ENCODE results near the gene CHSY1.

The CHSY1 gene

DNA sequence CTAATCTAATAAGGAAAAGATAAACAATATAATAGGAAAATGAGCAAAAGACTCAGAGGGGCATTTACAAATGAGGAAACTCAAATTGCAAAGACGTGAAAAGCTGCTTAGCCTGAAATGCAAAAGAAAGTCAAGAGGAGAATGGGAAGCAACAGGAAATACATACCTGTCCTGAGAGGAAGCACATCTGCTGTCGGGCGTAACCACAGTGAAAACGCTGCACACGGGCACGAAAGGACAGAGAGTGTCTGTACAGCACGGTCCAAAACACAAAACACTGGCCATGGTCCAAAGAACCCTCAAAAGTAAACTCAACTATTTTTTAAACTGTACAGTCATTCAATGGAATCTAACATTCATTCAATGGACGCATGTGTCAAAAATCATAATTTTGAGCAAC is 100.6 kb downstream of the CHSY1 start:
- DNase-seq (ENCODE audit: low read depth), result no peak

DNA sequence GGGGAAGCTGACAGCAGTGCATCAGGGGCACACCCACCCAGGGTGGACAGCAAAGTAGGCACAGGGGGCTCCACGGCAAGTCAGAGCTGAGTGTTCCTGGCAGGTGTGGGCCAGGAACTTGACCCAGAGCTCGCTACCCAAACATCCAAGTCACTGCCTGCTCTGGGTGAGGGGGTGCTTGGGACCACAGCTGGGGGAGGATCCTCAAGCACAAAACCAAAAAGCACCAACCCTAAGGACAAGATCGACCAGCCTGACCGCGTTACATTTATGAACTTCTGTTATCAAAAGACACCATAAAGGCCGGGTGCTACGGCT is 101.2 kb downstream of the CHSY1 start:
- no peak for DNase-seq (ENCODE audit: low read depth)

GRCh38 chr15:101149864-101150722 is 101.8 kb downstream of the CHSY1 start:
- DNase-seq (ENCODE audit: low read depth), result no peak

DNA sequence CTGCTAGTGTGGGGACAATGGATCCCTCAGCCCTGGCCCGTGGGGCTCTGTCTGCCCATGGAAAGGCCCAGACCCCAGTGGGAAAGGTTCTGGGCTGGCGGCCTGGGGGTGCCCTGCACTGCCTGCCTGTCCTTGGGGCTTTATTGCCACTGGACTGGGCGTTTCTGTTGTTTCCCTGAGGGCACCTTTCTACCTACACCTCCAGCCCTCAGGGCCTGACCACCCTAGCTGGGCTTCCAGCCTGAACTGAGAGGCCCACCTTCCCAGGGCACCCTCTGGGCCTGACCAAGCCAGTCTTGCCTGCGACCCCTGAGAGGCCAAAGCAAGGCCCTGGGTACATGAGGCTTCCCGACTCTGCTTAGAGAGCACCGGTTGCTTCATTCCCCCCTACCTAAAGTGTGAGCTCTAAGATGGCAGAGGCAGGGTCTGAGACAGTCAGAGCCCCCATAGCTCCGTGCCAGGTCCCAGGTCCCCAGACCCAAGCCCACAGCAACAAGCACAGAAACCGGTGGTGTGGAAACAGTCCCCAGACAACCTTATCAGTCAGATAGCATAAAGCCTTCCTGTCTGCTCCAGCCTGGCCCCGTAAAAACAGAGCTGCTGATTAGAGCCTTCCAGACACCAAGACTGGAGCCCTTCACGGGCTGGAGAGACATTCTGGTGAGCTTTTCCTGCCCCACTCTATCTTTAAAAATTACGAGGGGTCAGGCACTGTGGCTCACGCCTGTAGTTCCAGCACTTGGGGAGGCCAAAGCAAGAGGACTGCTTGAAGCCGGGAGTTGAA is 102.8 kb downstream of the CHSY1 start:
- peak; percentile 63 for DNase-seq (ENCODE audit: low read depth)

- no peak for DNase-seq (ENCODE audit: low read depth)
These were observed 103.5 kb downstream of the CHSY1 start for GRCh38 chr15:101148166-101148880.

- no peak for DNase-seq (ENCODE audit: low read depth)
These were observed 104.7 kb downstream of the CHSY1 start for GRCh38 chr15:101147181-101147580.

GRCh38 chr15:101146118-101146702 is 105.6 kb downstream of the CHSY1 start:
- DNase-seq (ENCODE audit: low read depth), result no peak

- no peak for DNase-seq (ENCODE audit: low read depth)
These were observed 106.5 kb downstream of the CHSY1 start for GRCh38 chr15:101145362-101145761.

DNA sequence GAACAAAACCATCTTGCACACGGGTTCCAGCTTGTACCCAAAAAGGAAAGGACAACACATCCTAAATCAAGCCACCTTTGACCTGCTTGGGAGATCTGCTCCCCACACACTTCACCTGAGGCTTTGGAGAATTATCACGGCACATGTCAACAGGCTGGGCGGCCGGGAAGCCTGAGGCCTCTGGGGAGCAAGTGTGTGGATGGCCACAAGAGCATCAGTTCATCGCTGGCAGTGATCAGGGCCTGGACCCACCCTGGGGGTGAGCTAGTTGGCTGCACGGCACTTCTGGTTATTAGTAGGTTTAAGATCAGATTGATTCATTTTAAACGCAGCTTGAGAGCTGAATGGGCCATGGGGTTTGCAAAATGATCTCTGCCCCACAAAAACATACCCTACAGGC is 108.5 kb downstream of the CHSY1 start:
- no peak for DNase-seq (ENCODE audit: low read depth)

DNA sequence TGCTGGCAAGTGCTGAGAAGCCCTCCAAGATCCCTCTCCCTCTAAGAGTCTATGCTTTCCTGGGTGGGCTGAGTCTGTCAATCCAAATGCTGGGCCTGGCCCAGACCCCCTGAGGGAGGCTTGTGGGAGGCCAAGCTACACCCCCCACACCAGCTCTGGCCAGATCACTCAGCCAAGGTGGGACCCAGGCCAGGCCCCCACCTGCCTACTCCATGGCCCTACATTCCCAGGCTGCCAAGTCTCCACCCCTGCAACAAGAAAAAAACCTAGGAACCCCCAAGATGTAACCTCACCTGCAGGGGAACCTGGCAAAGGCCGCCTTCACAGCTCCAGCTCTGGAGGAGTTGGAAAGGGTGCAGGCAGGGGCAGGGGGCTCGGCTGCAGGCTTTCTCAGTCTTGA is 109.1 kb downstream of the CHSY1 start:
- DNase-seq (ENCODE audit: low read depth), result no peak

- no peak for DNase-seq (ENCODE audit: low read depth)
These were observed 109.8 kb downstream of the CHSY1 start for GRCh38 chr15:101141926-101142527.

DNA sequence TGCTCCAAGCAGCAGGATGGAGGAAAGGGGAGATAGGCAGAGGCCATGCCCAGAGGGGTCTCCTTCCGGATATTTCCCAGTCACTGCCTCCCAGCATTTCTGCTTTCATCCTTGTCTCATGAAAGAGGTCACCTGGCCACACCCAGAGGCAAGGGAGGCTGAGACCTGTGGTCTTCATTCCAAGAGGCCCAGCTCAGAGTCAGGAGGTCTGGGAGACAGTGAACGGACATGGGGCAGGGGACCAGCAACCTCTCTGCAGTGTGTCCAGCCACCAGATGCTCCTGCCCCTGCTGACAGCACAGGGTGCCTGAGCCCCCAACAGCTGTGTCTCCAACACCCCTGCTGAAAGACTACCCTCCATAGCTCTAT is 111.2 kb downstream of the CHSY1 start:
- DNase-seq (ENCODE audit: low read depth), result no peak

DNA sequence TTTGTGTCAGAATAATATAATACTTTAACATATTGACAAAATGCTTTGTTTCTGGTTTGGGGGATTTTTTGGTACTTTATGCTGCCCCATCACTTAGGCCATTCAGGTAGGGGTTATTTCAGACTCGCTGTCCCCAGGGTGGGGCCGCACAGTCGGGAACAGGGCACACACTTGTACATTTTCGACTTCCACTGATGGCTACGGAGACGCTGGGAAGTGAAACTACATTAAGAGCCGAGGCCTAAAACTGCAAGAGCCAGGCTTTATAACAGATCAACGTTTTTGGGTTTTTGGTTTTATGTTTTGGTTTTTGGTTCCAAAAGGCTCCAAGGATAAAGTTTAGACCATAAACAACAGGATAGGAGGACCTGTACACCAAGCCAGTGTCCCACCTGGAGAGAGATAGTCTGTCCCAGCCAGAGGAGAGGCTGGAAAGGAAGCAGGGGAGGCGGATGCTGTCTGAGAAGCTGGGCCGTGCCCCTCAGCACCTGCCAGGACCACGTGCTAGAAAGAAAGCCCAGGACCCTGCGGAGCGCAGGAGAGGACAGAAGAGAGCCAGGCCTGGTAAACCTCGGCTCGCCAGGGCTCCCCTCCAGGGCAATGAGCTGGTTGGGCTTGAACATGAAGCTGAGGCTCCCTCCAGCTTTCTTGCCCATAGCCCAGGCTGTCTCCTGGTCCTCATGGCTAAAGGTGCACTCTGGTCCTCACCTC is 111.7 kb downstream of the CHSY1 start:
- no peak for DNase-seq (ENCODE audit: low read depth)

DNA sequence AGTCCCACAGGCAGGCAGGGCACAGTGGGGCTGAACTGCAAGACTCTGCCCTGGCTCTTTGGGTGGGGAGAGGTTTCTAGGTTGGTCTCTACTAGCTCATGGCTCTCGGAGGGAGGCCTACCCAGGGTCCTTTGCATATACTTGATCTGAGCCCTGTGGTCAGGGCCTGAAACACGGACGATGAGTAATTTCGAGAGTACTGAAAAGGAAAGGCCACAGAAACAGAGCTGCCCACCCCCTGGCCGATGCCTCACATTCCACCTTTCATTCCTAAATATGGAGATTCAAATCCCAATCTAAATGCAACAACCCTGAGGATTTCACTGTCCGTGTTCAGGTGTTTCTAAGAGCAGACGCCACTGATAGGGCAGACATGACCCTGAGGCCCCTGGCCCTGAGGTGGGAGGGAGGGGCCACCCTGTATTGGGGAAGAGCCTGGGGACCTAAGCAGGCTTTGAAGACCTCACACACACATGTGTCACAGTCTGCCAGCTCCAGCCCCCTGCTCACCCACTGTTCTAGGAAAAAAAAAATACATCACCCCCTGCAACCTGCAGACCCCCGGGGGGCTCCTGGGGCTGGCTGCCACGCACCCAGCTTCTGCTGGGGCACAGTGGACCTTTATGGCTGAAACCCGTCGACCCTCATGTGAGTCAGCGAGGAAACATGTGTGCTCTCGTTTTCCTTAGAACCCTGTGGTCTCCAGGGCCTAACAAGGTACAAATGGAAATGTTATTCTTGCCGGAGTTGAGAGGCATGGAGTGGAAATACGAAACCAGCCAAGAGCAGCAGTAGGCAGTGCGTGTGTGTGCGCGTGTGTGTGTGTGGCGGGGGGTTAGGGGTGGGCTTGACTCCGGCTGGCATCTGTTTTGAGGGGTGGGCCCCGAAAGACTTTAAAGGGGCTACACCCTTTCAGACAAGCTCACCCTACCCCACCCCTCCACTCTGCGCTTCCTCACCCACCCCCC is 112.7 kb downstream of the CHSY1 start:
- DNase-seq (ENCODE audit: low read depth), result no peak

DNA sequence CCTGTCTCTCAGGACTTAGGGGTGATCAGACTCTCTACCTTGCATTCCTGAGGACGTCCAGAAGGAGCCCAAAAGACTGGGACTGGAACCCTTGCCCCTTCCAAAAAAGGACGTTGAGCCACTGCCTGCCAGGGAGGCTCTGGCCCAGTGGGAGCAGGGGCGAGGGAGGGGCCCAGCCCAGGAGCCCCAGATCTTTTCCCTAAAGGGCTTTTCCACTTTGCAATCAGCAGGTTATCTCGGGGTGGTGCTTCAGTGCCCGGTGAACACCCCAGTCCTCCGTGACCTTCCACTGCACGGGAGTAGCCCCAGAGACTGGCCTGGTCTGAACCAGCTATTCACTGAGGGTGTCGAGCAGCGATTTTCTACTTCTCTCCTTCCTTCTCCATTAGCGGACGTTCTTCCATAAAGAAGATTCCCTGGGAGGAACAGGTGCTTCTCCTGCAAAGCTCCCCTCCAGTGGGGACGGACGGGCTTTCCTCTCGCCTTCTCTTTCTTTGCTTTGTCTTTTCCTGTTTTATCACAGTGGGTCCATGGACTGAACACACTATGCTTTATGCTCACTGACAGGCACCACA is 113.7 kb downstream of the CHSY1 start:
- no peak for DNase-seq (ENCODE audit: low read depth)

- DNase-seq (ENCODE audit: low read depth), result peak; percentile 84
These were observed 114.4 kb downstream of the CHSY1 start for GRCh38 chr15:101137312-101137940.

DNA sequence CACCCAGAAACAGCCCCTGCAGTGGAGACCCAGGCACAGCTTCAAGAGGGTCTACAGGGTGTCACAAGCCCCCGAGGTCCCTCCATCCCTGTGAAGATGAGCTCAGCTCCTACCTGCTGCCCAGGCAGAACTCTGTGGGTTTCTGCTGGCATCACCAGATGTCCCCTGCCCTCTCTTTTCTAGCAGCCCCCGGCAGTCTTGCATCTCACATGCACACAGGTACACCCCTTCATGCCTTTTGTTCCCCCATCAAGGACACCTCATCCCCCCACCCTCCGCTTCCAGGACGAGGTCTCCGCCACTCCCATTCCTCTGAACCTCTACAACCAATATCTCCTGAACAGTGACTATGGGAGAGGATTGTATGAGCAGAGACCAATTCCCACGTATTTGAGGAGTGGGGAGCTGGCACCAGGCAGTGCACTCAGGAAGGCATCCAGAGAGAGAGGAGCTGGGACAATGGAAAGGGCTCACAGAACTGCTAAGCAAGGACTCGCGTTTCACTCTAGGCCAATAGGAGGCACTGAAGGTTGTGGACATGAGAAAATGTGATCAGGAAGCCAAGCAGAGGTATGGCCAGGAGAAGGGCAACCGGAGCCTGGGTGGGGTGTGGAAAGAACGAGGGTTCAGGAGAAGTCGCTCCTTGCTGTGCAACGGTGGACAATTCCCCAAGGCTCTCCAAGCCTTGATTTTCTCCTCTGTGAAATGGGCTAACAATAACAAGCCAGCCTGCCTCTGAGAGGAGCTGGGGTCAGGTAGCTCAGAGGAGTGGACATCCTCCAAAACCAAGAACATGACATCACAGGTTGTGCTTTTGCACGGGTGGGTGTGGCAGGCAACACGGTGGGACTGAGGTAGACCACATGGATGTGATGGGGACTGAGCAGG is 115.2 kb downstream of the CHSY1 start:
- DNase-seq (ENCODE audit: low read depth), result no peak

DNA sequence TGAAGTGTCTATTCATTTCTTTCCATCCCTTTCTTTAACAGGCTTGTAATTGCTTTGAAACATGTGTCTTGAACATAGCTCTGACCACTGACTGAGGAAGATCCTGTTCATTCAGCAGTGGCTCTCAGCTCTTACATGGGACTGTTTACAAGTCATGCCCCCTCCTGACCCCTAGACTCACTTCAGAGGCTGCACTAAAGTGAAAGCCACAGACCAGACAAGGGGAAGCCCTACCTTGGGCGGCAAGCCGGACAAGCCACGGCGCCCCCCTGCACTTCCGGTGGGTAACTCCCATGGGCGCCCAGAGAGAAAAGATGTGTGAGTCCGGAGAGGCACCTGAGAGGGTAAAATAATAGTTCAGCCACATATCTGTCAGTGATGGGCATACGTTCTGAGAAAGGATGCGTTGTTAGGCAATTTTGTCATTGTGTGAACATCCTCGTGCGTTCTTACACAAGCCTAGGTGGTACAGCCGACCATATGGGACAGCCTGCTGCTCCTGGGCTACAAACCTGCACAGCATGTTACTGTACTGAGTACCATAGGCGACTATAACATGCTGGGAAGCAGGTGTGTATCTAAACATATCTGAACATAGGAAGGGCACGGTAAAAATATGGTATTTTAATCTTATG is 116.2 kb downstream of the CHSY1 start:
- DNase-seq (ENCODE audit: low read depth), result no peak

All from CMK (cell line).